ENCODE measurements around the gene PYGM. TPM values are rescaled to one million over a fixed set of nuclear protein-coding genes. Genes with fewer than 3 reads are reported as not detected.

PYGM gene
- total and polyA plus RNA-seq, 2 donors: 1.0 to 3.5 TPM

GRCh38 chr11:64723907-64724862 is 35.6 kb downstream of the PYGM start:
- Histone ChIP-seq H3K27me3 (ENCODE audit: control insufficient read depth in 2 of 2, insufficient read depth in 1 of 2, low read length in 1 of 2) (peaks cover 27 to 42% of the 10 kb centered on the region in 2 donors), H3K36me3 (ENCODE audit: control insufficient read depth in 2 of 2, insufficient read depth in 2 of 2, low read length in 1 of 2) (peaks cover 11 to 12% of the 10 kb centered on the region in 2 donors), H3K4me3 (ENCODE audit: low read length in 2 of 2) (no peak overlapping the region), H3K9me3 (ENCODE audit: control insufficient read depth in 2 of 2, insufficient read depth in 1 of 2, low read length in 1 of 2) (no peaks in the 10 kb centered on the region), H3K4me1 (ENCODE audit: control insufficient read depth in 2 of 2, insufficient read depth in 2 of 2, low read length in 2 of 2) (peaks cover 5 to 22% of the 10 kb centered on the region in 2 donors), H3K27ac (ENCODE audit: low read depth in 1 of 2, low read length in 1 of 2) (no peak overlapping the region)
- no peak for DNase-seq (ENCODE audit: low read depth in 6 of 9, low spot score in 9 of 9)
- 71% methylated on average over 9 of the region's 9 CpGs for WGBS

- WGBS: 3% methylated on average over 66 of the region's 66 CpGs
- Histone ChIP-seq H3K4me3 (ENCODE audit: low read length in 2 of 2) (peak within 1 kb of the TSS; percentile 60 to 78), H3K36me3 (ENCODE audit: control insufficient read depth in 2 of 2, insufficient read depth in 2 of 2, low read length in 1 of 2) (peaks cover 4 to 5% of the 10 kb centered on the region in 2 donors), H3K27ac (ENCODE audit: low read depth in 1 of 2, low read length in 1 of 2) (peak within 1 kb of the TSS in 1 of 2 donors; percentile 62), H3K27me3 (ENCODE audit: control insufficient read depth in 2 of 2, insufficient read depth in 1 of 2, low read length in 1 of 2) (peaks cover 27 to 49% of the 10 kb centered on the region in 2 donors), H3K9me3 (ENCODE audit: control insufficient read depth in 2 of 2, insufficient read depth in 1 of 2, low read length in 1 of 2) (no peaks in the 10 kb centered on the region), H3K4me1 (ENCODE audit: control insufficient read depth in 2 of 2, insufficient read depth in 2 of 2, low read length in 2 of 2) (peaks cover 5 to 22% of the 10 kb centered on the region in 2 donors)
- DNase-seq (ENCODE audit: low read depth in 6 of 9, low spot score in 9 of 9): peak; percentile 46 to 88 (median 70)
These were observed 36.5 kb downstream of the PYGM start, which contains the start of gene NRXN2 for GRCh38 chr11:64723117-64723906. NRXN2 (minus strand) TSS chr11:64723197; CDS start chr11:64713699, 9,498 bp downstream.

- Histone ChIP-seq H3K4me1 (ENCODE audit: control insufficient read depth in 2 of 2, insufficient read depth in 2 of 2, low read length in 2 of 2) (peaks cover 5 to 22% of the 10 kb centered on the region in 2 donors), H3K27me3 (ENCODE audit: control insufficient read depth in 2 of 2, insufficient read depth in 1 of 2, low read length in 1 of 2) (peaks cover 30 to 58% of the 10 kb centered on the region in 2 donors), H3K9me3 (ENCODE audit: control insufficient read depth in 2 of 2, insufficient read depth in 1 of 2, low read length in 1 of 2) (no peaks in the 10 kb centered on the region), H3K27ac (ENCODE audit: low read depth in 1 of 2, low read length in 1 of 2) (no peak overlapping the region), H3K4me3 (ENCODE audit: low read length in 2 of 2) (peak overlapping the region in 1 of 2 donors; percentile 78), H3K36me3 (ENCODE audit: control insufficient read depth in 2 of 2, insufficient read depth in 2 of 2, low read length in 1 of 2) (peaks cover 0 to 2% of the 10 kb centered on the region in 2 donors)
- WGBS: 13% methylated on average over 35 of the region's 36 CpGs
- DNase-seq (ENCODE audit: low read depth in 6 of 9, low spot score in 9 of 9): no peak
These were observed 37.4 kb downstream of the PYGM start for GRCh38 chr11:64722141-64723065.

GRCh38 chr11:64721359-64721699 is 38.4 kb downstream of the PYGM start:
- H3K36me3 ChIP-seq (ENCODE audit: control insufficient read depth in 2 of 2, insufficient read depth in 2 of 2, low read length in 1 of 2): no peaks in the 10 kb centered on the region
- no peaks in the 10 kb centered on the region for H3K9me3 ChIP-seq (ENCODE audit: control insufficient read depth in 2 of 2, insufficient read depth in 1 of 2, low read length in 1 of 2)
- DNase-seq (ENCODE audit: low read depth in 6 of 9, low spot score in 9 of 9): no peak
- no peak overlapping the region for H3K27ac ChIP-seq (ENCODE audit: low read depth in 1 of 2, low read length in 1 of 2)
- peaks cover 34 to 69% of the 10 kb centered on the region in 2 donors for H3K27me3 ChIP-seq (ENCODE audit: control insufficient read depth in 2 of 2, insufficient read depth in 1 of 2, low read length in 1 of 2)
- peaks cover 5 to 24% of the 10 kb centered on the region in 2 donors for H3K4me1 ChIP-seq (ENCODE audit: control insufficient read depth in 2 of 2, insufficient read depth in 2 of 2, low read length in 2 of 2)
- H3K4me3 ChIP-seq (ENCODE audit: low read length in 2 of 2): no peak overlapping the region
- 91% methylated on average over 3 of the region's 3 CpGs for WGBS

GRCh38 chr11:64720640-64721358 is 39.0 kb downstream of the PYGM start:
- Histone ChIP-seq H3K9me3 (ENCODE audit: control insufficient read depth in 2 of 2, insufficient read depth in 1 of 2, low read length in 1 of 2) (no peaks in the 10 kb centered on the region), H3K4me3 (ENCODE audit: low read length in 2 of 2) (no peak overlapping the region), H3K27ac (ENCODE audit: low read depth in 1 of 2, low read length in 1 of 2) (no peak overlapping the region), H3K36me3 (ENCODE audit: control insufficient read depth in 2 of 2, insufficient read depth in 2 of 2, low read length in 1 of 2) (no peaks in the 10 kb centered on the region), H3K27me3 (ENCODE audit: control insufficient read depth in 2 of 2, insufficient read depth in 1 of 2, low read length in 1 of 2) (peaks cover 39 to 74% of the 10 kb centered on the region in 2 donors), H3K4me1 (ENCODE audit: control insufficient read depth in 2 of 2, insufficient read depth in 2 of 2, low read length in 2 of 2) (peaks cover 5 to 21% of the 10 kb centered on the region in 2 donors)
- 94% methylated on average over 12 of the region's 12 CpGs for WGBS
- no peak for DNase-seq (ENCODE audit: low read depth in 6 of 9, low spot score in 9 of 9)

- no peaks in the 10 kb centered on the region for H3K9me3 ChIP-seq (ENCODE audit: control insufficient read depth in 2 of 2, insufficient read depth in 1 of 2, low read length in 1 of 2)
- H3K27me3 ChIP-seq (ENCODE audit: control insufficient read depth in 2 of 2, insufficient read depth in 1 of 2, low read length in 1 of 2): peaks cover 45 to 81% of the 10 kb centered on the region in 2 donors
- H3K4me3 ChIP-seq (ENCODE audit: low read length in 2 of 2): no peak overlapping the region
- no peak overlapping the region for H3K27ac ChIP-seq (ENCODE audit: low read depth in 1 of 2, low read length in 1 of 2)
- WGBS: 90% methylated on average over 9 of the region's 9 CpGs
- no peaks in the 10 kb centered on the region for H3K36me3 ChIP-seq (ENCODE audit: control insufficient read depth in 2 of 2, insufficient read depth in 2 of 2, low read length in 1 of 2)
- peaks cover 5 to 15% of the 10 kb centered on the region in 2 donors for H3K4me1 ChIP-seq (ENCODE audit: control insufficient read depth in 2 of 2, insufficient read depth in 2 of 2, low read length in 2 of 2)
- DNase-seq (ENCODE audit: low read depth in 6 of 9, low spot score in 9 of 9): no peak
These were observed 39.6 kb downstream of the PYGM start for GRCh38 chr11:64720167-64720566.

- 95% methylated on average over 10 of the region's 10 CpGs for WGBS
- no peak for DNase-seq (ENCODE audit: low read depth in 6 of 9, low spot score in 9 of 9)
- peaks cover 52 to 88% of the 10 kb centered on the region in 2 donors for H3K27me3 ChIP-seq (ENCODE audit: control insufficient read depth in 2 of 2, insufficient read depth in 1 of 2, low read length in 1 of 2)
- H3K27ac ChIP-seq (ENCODE audit: low read depth in 1 of 2, low read length in 1 of 2): no peak overlapping the region
- peaks cover 5 to 12% of the 10 kb centered on the region in 2 donors for H3K4me1 ChIP-seq (ENCODE audit: control insufficient read depth in 2 of 2, insufficient read depth in 2 of 2, low read length in 2 of 2)
- no peak overlapping the region for H3K4me3 ChIP-seq (ENCODE audit: low read length in 2 of 2)
- H3K9me3 ChIP-seq (ENCODE audit: control insufficient read depth in 2 of 2, insufficient read depth in 1 of 2, low read length in 1 of 2): no peaks in the 10 kb centered on the region
- no peaks in the 10 kb centered on the region for H3K36me3 ChIP-seq (ENCODE audit: control insufficient read depth in 2 of 2, insufficient read depth in 2 of 2, low read length in 1 of 2)
These were observed 40.4 kb downstream of the PYGM start for GRCh38 chr11:64719406-64719805.

GRCh38 chr11:64718780-64719124 is 41.0 kb downstream of the PYGM start:
- Histone ChIP-seq H3K4me3 (ENCODE audit: low read length in 2 of 2) (no peak overlapping the region), H3K36me3 (ENCODE audit: control insufficient read depth in 2 of 2, insufficient read depth in 2 of 2, low read length in 1 of 2) (no peaks in the 10 kb centered on the region), H3K9me3 (ENCODE audit: control insufficient read depth in 2 of 2, insufficient read depth in 1 of 2, low read length in 1 of 2) (peaks cover 0 to 3% of the 10 kb centered on the region in 2 donors), H3K27ac (ENCODE audit: low read depth in 1 of 2, low read length in 1 of 2) (no peak overlapping the region), H3K4me1 (ENCODE audit: control insufficient read depth in 2 of 2, insufficient read depth in 2 of 2, low read length in 2 of 2) (peaks cover 5 to 8% of the 10 kb centered on the region in 2 donors), H3K27me3 (ENCODE audit: control insufficient read depth in 2 of 2, insufficient read depth in 1 of 2, low read length in 1 of 2) (peaks cover 58 to 95% of the 10 kb centered on the region in 2 donors)
- no peak for DNase-seq (ENCODE audit: low read depth in 6 of 9, low spot score in 9 of 9)
- WGBS: 81% methylated on average over 4 of the region's 4 CpGs
